Measurements from ENCODE around the gene STX11. TPM values are rescaled to one million over a fixed set of nuclear protein-coding genes. Genes with fewer than 3 reads are reported as not detected.

STX11 gene
- total RNA-seq, 4 donors from 2014 or later: 9.3 to 15.4 (median 11.2) TPM

GRCh38 chr6:144133225-144133821 is 17.0 kb upstream of the STX11 start:
- DNase-seq: no peak
- Histone ChIP-seq H3K27me3 (no peaks in the 10 kb centered on the region), H3K27ac (no peak overlapping the region), H3K9me3 (no peaks in the 10 kb centered on the region), H3K4me3 (no peak overlapping the region), H3K36me3 (no peaks in the 10 kb centered on the region), H3K4me1 (no peaks in the 10 kb centered on the region)
- WGBS, 2 donors: 79 to 83% methylated on average over 4 to 5 of the region's 5 CpGs
- TF ChIP-seq, protein P1, sequence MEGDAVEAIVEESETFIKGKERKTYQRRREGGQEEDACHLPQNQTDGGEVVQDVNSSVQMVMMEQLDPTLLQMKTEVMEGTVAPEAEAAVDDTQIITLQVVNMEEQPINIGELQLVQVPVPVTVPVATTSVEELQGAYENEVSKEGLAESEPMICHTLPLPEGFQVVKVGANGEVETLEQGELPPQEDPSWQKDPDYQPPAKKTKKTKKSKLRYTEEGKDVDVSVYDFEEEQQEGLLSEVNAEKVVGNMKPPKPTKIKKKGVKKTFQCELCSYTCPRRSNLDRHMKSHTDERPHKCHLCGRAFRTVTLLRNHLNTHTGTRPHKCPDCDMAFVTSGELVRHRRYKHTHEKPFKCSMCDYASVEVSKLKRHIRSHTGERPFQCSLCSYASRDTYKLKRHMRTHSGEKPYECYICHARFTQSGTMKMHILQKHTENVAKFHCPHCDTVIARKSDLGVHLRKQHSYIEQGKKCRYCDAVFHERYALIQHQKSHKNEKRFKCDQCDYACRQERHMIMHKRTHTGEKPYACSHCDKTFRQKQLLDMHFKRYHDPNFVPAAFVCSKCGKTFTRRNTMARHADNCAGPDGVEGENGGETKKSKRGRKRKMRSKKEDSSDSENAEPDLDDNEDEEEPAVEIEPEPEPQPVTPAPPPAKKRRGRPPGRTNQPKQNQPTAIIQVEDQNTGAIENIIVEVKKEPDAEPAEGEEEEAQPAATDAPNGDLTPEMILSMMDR (IDR thresholded peaks at IDR 0.05): no peak
- no peak for TF ChIP-seq POLR2A (IDR thresholded peaks at IDR 0.05)
- intact Hi-C loops (cut with DNase I): no loop called here

GRCh38 chr6:144134176-144134575 is 16.1 kb upstream of the STX11 start:
- Histone ChIP-seq H3K9me3 (no peaks in the 10 kb centered on the region), H3K4me3 (no peak overlapping the region), H3K27ac (no peak overlapping the region), H3K27me3 (no peaks in the 10 kb centered on the region), H3K36me3 (no peaks in the 10 kb centered on the region), H3K4me1 (no peaks in the 10 kb centered on the region)
- intact Hi-C loops (cut with DNase I): no loop called here
- no peak for DNase-seq
- no peak for TF ChIP-seq POLR2A (IDR thresholded peaks at IDR 0.05)
- TF ChIP-seq, protein P1 (IDR thresholded peaks at IDR 0.05): no peak
- 78 to 81% methylated on average over 2 of the region's 2 CpGs for WGBS, 2 donors

DNA sequence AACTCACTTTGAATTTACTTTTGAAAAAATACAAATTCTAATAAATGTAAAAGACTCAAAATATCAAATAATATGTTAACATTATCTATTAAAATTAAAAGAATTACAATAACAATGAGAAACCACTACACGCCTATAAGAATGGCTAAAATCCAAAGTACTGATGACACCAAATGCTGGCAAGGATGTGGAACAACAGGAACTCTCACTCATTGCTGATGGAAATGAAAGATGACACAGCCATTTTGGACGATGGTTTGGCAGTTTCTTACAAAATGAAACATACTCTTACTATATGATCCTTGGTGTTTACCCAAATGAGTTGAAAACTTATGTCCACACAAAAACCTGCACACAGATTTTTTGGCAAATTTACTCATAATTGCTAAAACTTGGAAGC is 15.6 kb upstream of the STX11 start:
- Histone ChIP-seq H3K4me1 (no peaks in the 10 kb centered on the region), H3K36me3 (no peaks in the 10 kb centered on the region), H3K9me3 (no peaks in the 10 kb centered on the region), H3K27ac (no peak overlapping the region), H3K4me3 (no peak overlapping the region), H3K27me3 (no peaks in the 10 kb centered on the region)
- no peak for DNase-seq
- TF ChIP-seq, protein P1 (IDR thresholded peaks at IDR 0.05): no peak
- TF ChIP-seq POLR2A (IDR thresholded peaks at IDR 0.05): no peak
- 33 to 60% methylated on average over 2 of the region's 2 CpGs for WGBS, 2 donors
- intact Hi-C loops (cut with DNase I): no loop called here

GRCh38 chr6:144138542-144138941 is 11.8 kb upstream of the STX11 start:
- WGBS, 2 donors: 77 to 78% methylated on average over 4 of the region's 4 CpGs

DNA sequence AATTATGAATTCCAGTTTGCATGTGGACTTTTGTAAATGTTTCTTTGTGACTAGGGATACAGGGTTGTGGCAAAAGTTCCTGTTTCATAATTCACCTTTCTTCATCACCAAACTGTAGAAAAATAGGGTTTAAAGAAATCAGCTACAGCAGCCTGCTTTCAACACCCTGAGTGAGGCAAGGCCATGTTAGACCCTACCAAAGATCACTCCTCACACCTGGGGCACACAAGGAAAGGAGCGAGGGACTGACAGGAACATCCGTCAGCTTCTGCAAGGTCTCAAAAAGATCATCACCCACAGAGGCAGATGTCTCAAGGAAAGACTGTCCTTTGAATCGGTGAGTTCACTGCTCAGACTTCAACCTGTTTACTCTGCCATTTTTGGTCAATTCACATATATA is 10.5 kb upstream of the STX11 start:
- no peak for DNase-seq
- Histone ChIP-seq H3K4me3 (no peak overlapping the region), H3K36me3 (no peaks in the 10 kb centered on the region), H3K27me3 (no peaks in the 10 kb centered on the region), H3K27ac (no peak overlapping the region), H3K9me3 (no peaks in the 10 kb centered on the region), H3K4me1 (no peaks in the 10 kb centered on the region)
- intact Hi-C loops (cut with DNase I): no loop called here
- 81 to 94% methylated on average over 3 of the region's 3 CpGs for WGBS, 2 donors
- no peak for TF ChIP-seq POLR2A (IDR thresholded peaks at IDR 0.05)
- TF ChIP-seq, protein P1 (IDR thresholded peaks at IDR 0.05): no peak

More at GRCh38 chr6:144138542-144138941, 11.8 kb upstream of the STX11 start:
- Histone ChIP-seq H3K27ac (no peak overlapping the region), H3K4me1 (no peaks in the 10 kb centered on the region), H3K4me3 (no peak overlapping the region), H3K36me3 (no peaks in the 10 kb centered on the region), H3K27me3 (no peaks in the 10 kb centered on the region), H3K9me3 (no peaks in the 10 kb centered on the region)
- DNase-seq: no peak
- TF ChIP-seq POLR2A (IDR thresholded peaks at IDR 0.05): no peak
- TF ChIP-seq, protein P1 (IDR thresholded peaks at IDR 0.05): no peak
- intact Hi-C loops (cut with DNase I): no loop called here
